GM18520 (cell line): ENCODE measurements around the gene ADCY2.

Experiments
- ATAC-seq: cut with Tn5 transposase; IDR thresholded peaks from one replicate; pipeline ENCODE4 v1.9.1; 2021; ENCODE audit not compliant: unreplicated experiment

The ADCY2 gene

GRCh38 chr5:7659420-7659819, 263.5 kb downstream of the ADCY2 start:
- no peak for ATAC-seq

- no peak for ATAC-seq
These were observed 266.4 kb downstream of the ADCY2 start for GRCh38 chr5:7662289-7662688.

- ATAC-seq = no peak
These were observed 267.9 kb downstream of the ADCY2 start for GRCh38 chr5:7663808-7664207.

GRCh38 chr5:7664208-7664607, 268.3 kb downstream of the ADCY2 start:
- no peak for ATAC-seq

GRCh38 chr5:7667216-7667767, 271.4 kb downstream of the ADCY2 start:
- no peak for ATAC-seq

GRCh38 chr5:7668161-7668560, 272.2 kb downstream of the ADCY2 start:
- no peak for ATAC-seq

- ATAC-seq = no peak
These were observed 272.7 kb downstream of the ADCY2 start for GRCh38 chr5:7668627-7669026.

- ATAC-seq = no peak
These were observed 275.5 kb downstream of the ADCY2 start for GRCh38 chr5:7671381-7671993.

GRCh38 chr5:7673658-7674057, 277.7 kb downstream of the ADCY2 start:
- no peak for ATAC-seq

GRCh38 chr5:7676455-7676854, 280.5 kb downstream of the ADCY2 start:
- no peak for ATAC-seq

GRCh38 chr5:7678030-7678429, 282.1 kb downstream of the ADCY2 start:
- ATAC-seq = no peak

GRCh38 chr5:7679663-7680062, 283.7 kb downstream of the ADCY2 start:
- no peak for ATAC-seq

GRCh38 chr5:7680260-7680659, 284.3 kb downstream of the ADCY2 start:
- no peak for ATAC-seq

GRCh38 chr5:7682379-7682778, 286.4 kb downstream of the ADCY2 start:
- ATAC-seq = no peak

- no peak for ATAC-seq
These were observed 287.8 kb downstream of the ADCY2 start for GRCh38 chr5:7683753-7684152.

- no peak for ATAC-seq
These were observed 288.9 kb downstream of the ADCY2 start for GRCh38 chr5:7684826-7685225.

GRCh38 chr5:7686794-7687193, 290.9 kb downstream of the ADCY2 start:
- ATAC-seq = no peak

- no peak for ATAC-seq
These were observed 294.6 kb downstream of the ADCY2 start for GRCh38 chr5:7690557-7690956.

- no peak for ATAC-seq
These were observed 309.3 kb downstream of the ADCY2 start for GRCh38 chr5:7705261-7705660.

- ATAC-seq = no peak
These were observed 309.8 kb downstream of the ADCY2 start for GRCh38 chr5:7705736-7706135.

GRCh38 chr5:7706256-7706655, 310.3 kb downstream of the ADCY2 start:
- ATAC-seq = no peak

GRCh38 chr5:7714119-7714518, 318.2 kb downstream of the ADCY2 start:
- no peak for ATAC-seq

GRCh38 chr5:7714697-7715096, 318.8 kb downstream of the ADCY2 start:
- no peak for ATAC-seq
